ENCODE results near the gene MED12L. TPM values are rescaled to one million over a fixed set of nuclear protein-coding genes. Genes with fewer than 3 reads are reported as not detected.

The MED12L gene
- total and polyA plus RNA-seq, 9 donors: 0.15 to 2.4 (median 0.75) TPM

GRCh38 chr3:151120409-151120808 is 34.9 kb downstream of the MED12L start:
- 92 to 98% (median 92%) methylated on average over 2 of the region's 2 CpGs for WGBS, 3 donors
- intact Hi-C loops (cut with DNase I): no loop called here
- no peaks in the 10 kb centered on the region for H3K27me3 ChIP-seq
- DNase-seq: no peak
- H3K9me3 ChIP-seq: no peaks in the 10 kb centered on the region
- no peak overlapping the region for H3K27ac ChIP-seq
- TF ChIP-seq CTCF (IDR thresholded peaks at IDR 0.05): no peak
- TF ChIP-seq EP300 (IDR thresholded peaks at IDR 0.05): no peak
- no peak for TF ChIP-seq POLR2A (IDR thresholded peaks at IDR 0.05)
- no peaks in the 10 kb centered on the region for H3K4me1 ChIP-seq (ENCODE audit: insufficient read depth)
- no peak overlapping the region for H3K4me3 ChIP-seq
- no peaks in the 10 kb centered on the region for H3K36me3 ChIP-seq

- Histone ChIP-seq H3K9me3 (no peaks in the 10 kb centered on the region), H3K4me1 (ENCODE audit: insufficient read depth) (no peaks in the 10 kb centered on the region), H3K27me3 (no peaks in the 10 kb centered on the region), H3K4me3 (no peak overlapping the region), H3K36me3 (no peaks in the 10 kb centered on the region), H3K27ac (no peak overlapping the region)
- 42 to 57% (median 56%) methylated on average over 2 of the region's 2 CpGs for WGBS, 3 donors
- DNase-seq: no peak
- intact Hi-C loops (cut with DNase I): no loop called here
- TF ChIP-seq CTCF (IDR thresholded peaks at IDR 0.05) (no peak), EP300 (IDR thresholded peaks at IDR 0.05) (no peak), POLR2A (IDR thresholded peaks at IDR 0.05) (no peak)
These were observed 35.6 kb downstream of the MED12L start for GRCh38 chr3:151121016-151121415.

- no peak for DNase-seq
- H3K36me3 ChIP-seq: no peaks in the 10 kb centered on the region
- intact Hi-C loops (cut with DNase I): no loop called here
- H3K27me3 ChIP-seq: no peaks in the 10 kb centered on the region
- no peaks in the 10 kb centered on the region for H3K4me1 ChIP-seq (ENCODE audit: insufficient read depth)
- no peak overlapping the region for H3K4me3 ChIP-seq
- no peak for TF ChIP-seq CTCF (IDR thresholded peaks at IDR 0.05)
- no peak for TF ChIP-seq POLR2A (IDR thresholded peaks at IDR 0.05)
- no peak for TF ChIP-seq EP300 (IDR thresholded peaks at IDR 0.05)
- H3K9me3 ChIP-seq: no peaks in the 10 kb centered on the region
- no peak overlapping the region for H3K27ac ChIP-seq
These were observed 38.4 kb downstream of the MED12L start for GRCh38 chr3:151123827-151124226.

GRCh38 chr3:151124476-151124875 is 39.0 kb downstream of the MED12L start:
- no peaks in the 10 kb centered on the region for H3K27me3 ChIP-seq
- H3K27ac ChIP-seq: no peak overlapping the region
- intact Hi-C loops (cut with DNase I): no loop called here
- no peak for DNase-seq
- H3K4me1 ChIP-seq (ENCODE audit: insufficient read depth): no peaks in the 10 kb centered on the region
- TF ChIP-seq POLR2A (IDR thresholded peaks at IDR 0.05) (no peak), CTCF (IDR thresholded peaks at IDR 0.05) (no peak), EP300 (IDR thresholded peaks at IDR 0.05) (no peak)
- H3K36me3 ChIP-seq: no peaks in the 10 kb centered on the region
- no peaks in the 10 kb centered on the region for H3K9me3 ChIP-seq
- 97 to 98% (median 97%) methylated on average over 4 of the region's 4 CpGs for WGBS, 3 donors
- no peak overlapping the region for H3K4me3 ChIP-seq

GRCh38 chr3:151130428-151130827 is 45.0 kb downstream of the MED12L start:
- H3K4me3 ChIP-seq: no peak overlapping the region
- H3K4me1 ChIP-seq (ENCODE audit: insufficient read depth): no peaks in the 10 kb centered on the region
- intact Hi-C loops (cut with DNase I): no loop called here
- H3K27ac ChIP-seq: no peak overlapping the region
- WGBS, 3 donors: 96 to 99% (median 99%) methylated on average over 8 of the region's 8 CpGs
- no peaks in the 10 kb centered on the region for H3K9me3 ChIP-seq
- no peak for DNase-seq
- TF ChIP-seq EP300 (IDR thresholded peaks at IDR 0.05): no peak
- no peak for TF ChIP-seq POLR2A (IDR thresholded peaks at IDR 0.05)
- no peak for TF ChIP-seq CTCF (IDR thresholded peaks at IDR 0.05)
- H3K27me3 ChIP-seq: no peaks in the 10 kb centered on the region
- H3K36me3 ChIP-seq: no peaks in the 10 kb centered on the region

All from ovary (tissue), 9 donors.